IPS-20b (cell line): ENCODE measurements around the gene AKNA.
A peak's percentile ranks its signal among the peaks of the same experiment; 100 is the strongest.

Experiments used
- H3K27ac ChIP-seq: one replicate; pipeline ENCODE4 v1.5.1; 2013; ENCODE audit warnings: low read length
- H3K27me3 ChIP-seq: 2 replicates; pipeline ENCODE4 v1.6.1; 2013; ENCODE audit warnings: mild to moderate bottlenecking, low read length, inconsistent platforms; ENCODE audit not compliant: insufficient read depth
- H3K36me3 ChIP-seq: 2 replicates; pipeline ENCODE4 v1.6.1; 2013; ENCODE audit warnings: low read depth, mild to moderate bottlenecking, inconsistent platforms, low read length, moderate library complexity; ENCODE audit not compliant: insufficient read depth
- H3K4me1 ChIP-seq: 2 replicates; pipeline ENCODE4 v1.6.1; 2013; ENCODE audit warnings: mild to moderate bottlenecking, control low read depth, inconsistent platforms, low read length, moderate library complexity; ENCODE audit not compliant: insufficient read depth
- H3K4me3 ChIP-seq: 2 replicates; pipeline ENCODE4 v1.5.1; 2013; ENCODE audit warnings: mild to moderate bottlenecking, low read length, inconsistent platforms
- H3K9ac ChIP-seq: 2 replicates; pipeline ENCODE4 v1.6.1; 2013; ENCODE audit warnings: low read depth, mild to moderate bottlenecking, inconsistent platforms, low read length, moderate library complexity
- H3K9me3 ChIP-seq: 2 replicates; pipeline ENCODE4 v1.6.1; 2013; ENCODE audit warnings: mild to moderate bottlenecking, low read depth, low read length, inconsistent platforms; ENCODE audit not compliant: insufficient read depth

The AKNA gene

GRCh38 chr9:114371973-114372917 lies 15.5 kb downstream of the AKNA start:
- peak overlapping the region; percentile 81 for H3K27ac ChIP-seq
- H3K4me3 ChIP-seq, result no peak overlapping the region
- no peaks in the 10 kb centered on the region for H3K27me3 ChIP-seq
- H3K9ac ChIP-seq, result no peak overlapping the region
- peaks cover 39% of the 10 kb centered on the region for H3K4me1 ChIP-seq
- H3K9me3 ChIP-seq, result no peaks in the 10 kb centered on the region
- H3K36me3 ChIP-seq, result peaks cover 29% of the 10 kb centered on the region

- Histone ChIP-seq H3K9me3 (no peaks in the 10 kb centered on the region), H3K36me3 (peaks cover 28% of the 10 kb centered on the region), H3K4me3 (no peak overlapping the region), H3K27me3 (no peaks in the 10 kb centered on the region), H3K9ac (peak overlapping the region; percentile 71; the same call in 1 of the 2 replicates), H3K27ac (peak overlapping the region; percentile 81), H3K4me1 (peaks cover 39% of the 10 kb centered on the region)
Observed at GRCh38 chr9:114371343-114371944, 16.3 kb downstream of the AKNA start.

- Histone ChIP-seq H3K27ac (peak overlapping the region; percentile 81), H3K9ac (peak overlapping the region; percentile 71; the same call in 1 of the 2 replicates)
Observed at GRCh38 chr9:114370968-114371320, 16.8 kb downstream of the AKNA start.

GRCh38 chr9:114370251-114370967 lies 17.4 kb downstream of the AKNA start:
- peak overlapping the region; percentile 46; the same call in 1 of the 2 replicates for H3K4me3 ChIP-seq
- peaks cover 31% of the 10 kb centered on the region for H3K36me3 ChIP-seq
- no peaks in the 10 kb centered on the region for H3K27me3 ChIP-seq
- H3K9me3 ChIP-seq, result no peaks in the 10 kb centered on the region
- peak overlapping the region; percentile 81 for H3K27ac ChIP-seq
- peak overlapping the region; percentile 71; the same call in 1 of the 2 replicates for H3K9ac ChIP-seq
- H3K4me1 ChIP-seq, result peaks cover 39% of the 10 kb centered on the region

More at GRCh38 chr9:114370968-114371320, 16.8 kb downstream of the AKNA start:
- no peaks in the 10 kb centered on the region for H3K27me3 ChIP-seq
- H3K4me1 ChIP-seq, result peaks cover 39% of the 10 kb centered on the region
- H3K36me3 ChIP-seq, result peaks cover 31% of the 10 kb centered on the region
- H3K9me3 ChIP-seq, result no peaks in the 10 kb centered on the region
- peak overlapping the region; percentile 46; the same call in 1 of the 2 replicates for H3K4me3 ChIP-seq

DNA sequence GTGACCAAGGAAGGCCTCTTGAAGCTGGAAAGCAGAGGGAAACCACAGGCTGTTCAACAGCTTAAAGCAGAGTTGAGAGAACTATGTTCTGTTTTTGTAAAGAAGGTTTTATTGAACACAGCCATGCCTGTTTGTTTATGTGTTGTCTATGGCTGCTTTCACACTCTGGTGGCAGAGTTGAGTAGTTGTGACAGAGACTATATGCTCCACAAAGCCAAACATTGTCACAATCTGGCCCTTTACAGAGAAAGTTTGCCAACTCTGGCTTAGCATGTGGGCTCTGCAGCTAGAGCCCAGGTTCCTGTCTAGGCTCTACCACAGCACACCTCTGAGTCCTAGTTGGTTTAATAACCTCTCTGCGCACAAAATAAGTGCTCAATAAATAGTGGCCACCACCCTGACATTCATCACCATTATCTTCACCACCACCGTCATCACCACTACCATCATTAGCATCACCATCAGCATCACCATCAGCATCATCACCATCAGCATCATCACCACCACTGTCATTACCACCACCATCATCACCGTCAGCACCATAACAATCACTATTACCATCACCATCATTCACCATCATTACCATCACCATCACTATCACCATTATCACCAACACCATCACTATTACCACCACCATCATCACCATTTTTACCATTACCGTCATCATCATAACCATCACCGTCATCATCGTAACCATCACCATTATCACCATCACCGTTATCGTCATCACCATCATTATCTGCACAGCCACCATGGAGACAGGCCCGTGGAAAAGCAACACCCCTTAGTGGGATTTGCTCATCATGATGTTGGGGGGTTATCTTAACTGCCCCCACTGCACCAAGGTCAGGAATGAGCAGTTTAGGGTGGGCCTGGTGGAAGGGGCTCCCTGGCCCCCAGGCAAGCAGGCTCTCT lies 18.3 kb downstream of the AKNA start:
- H3K9ac ChIP-seq, result peak overlapping the region; percentile 71; the same call in 1 of the 2 replicates
- H3K36me3 ChIP-seq, result peaks cover 37% of the 10 kb centered on the region
- H3K4me3 ChIP-seq, result peak overlapping the region; percentile 46; the same call in 1 of the 2 replicates
- H3K9me3 ChIP-seq, result no peaks in the 10 kb centered on the region
- H3K27ac ChIP-seq, result peak overlapping the region; percentile 81
- H3K27me3 ChIP-seq, result no peaks in the 10 kb centered on the region
- peaks cover 31% of the 10 kb centered on the region for H3K4me1 ChIP-seq

- Histone ChIP-seq H3K9ac (no peak overlapping the region), H3K27ac (no peak overlapping the region), H3K4me1 (peaks cover 31% of the 10 kb centered on the region)
Observed at GRCh38 chr9:114367772-114368569, 19.8 kb downstream of the AKNA start.

DNA sequence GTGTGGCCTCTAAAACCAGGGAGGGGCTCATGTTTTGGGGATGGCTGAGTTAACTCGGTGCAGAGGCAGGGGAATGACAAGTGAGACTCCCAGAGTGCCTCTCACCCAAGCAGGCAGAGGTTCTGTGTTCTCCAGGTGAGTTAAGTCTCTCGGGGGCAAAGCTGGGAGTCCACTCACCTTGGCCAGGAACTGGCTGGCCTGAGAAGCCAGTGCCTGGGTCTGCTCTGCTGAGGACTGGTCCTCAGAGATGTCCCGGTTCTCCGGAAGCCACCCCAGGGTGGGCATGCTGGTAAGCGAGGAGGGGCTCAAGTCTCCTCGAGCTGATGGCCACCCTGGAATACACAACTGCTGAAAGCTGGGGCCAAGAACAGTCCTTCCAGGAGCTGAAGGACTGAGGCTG lies 20.4 kb downstream of the AKNA start:
- Histone ChIP-seq H3K4me3 (no peak overlapping the region), H3K27me3 (no peaks in the 10 kb centered on the region), H3K9me3 (no peaks in the 10 kb centered on the region), H3K4me1 (peaks cover 27% of the 10 kb centered on the region), H3K27ac (no peak overlapping the region), H3K9ac (no peak overlapping the region), H3K36me3 (peaks cover 51% of the 10 kb centered on the region)

More at GRCh38 chr9:114367772-114368569, 19.8 kb downstream of the AKNA start:
- no peaks in the 10 kb centered on the region for H3K27me3 ChIP-seq
- H3K4me3 ChIP-seq, result no peak overlapping the region
- peaks cover 47% of the 10 kb centered on the region for H3K36me3 ChIP-seq
- H3K9me3 ChIP-seq, result no peaks in the 10 kb centered on the region

GRCh38 chr9:114366334-114367128 lies 21.3 kb downstream of the AKNA start:
- Histone ChIP-seq H3K27me3 (no peaks in the 10 kb centered on the region), H3K4me1 (peaks cover 20% of the 10 kb centered on the region), H3K9ac (no peak overlapping the region), H3K4me3 (no peak overlapping the region), H3K27ac (no peak overlapping the region), H3K9me3 (no peaks in the 10 kb centered on the region), H3K36me3 (peaks cover 56% of the 10 kb centered on the region)

DNA sequence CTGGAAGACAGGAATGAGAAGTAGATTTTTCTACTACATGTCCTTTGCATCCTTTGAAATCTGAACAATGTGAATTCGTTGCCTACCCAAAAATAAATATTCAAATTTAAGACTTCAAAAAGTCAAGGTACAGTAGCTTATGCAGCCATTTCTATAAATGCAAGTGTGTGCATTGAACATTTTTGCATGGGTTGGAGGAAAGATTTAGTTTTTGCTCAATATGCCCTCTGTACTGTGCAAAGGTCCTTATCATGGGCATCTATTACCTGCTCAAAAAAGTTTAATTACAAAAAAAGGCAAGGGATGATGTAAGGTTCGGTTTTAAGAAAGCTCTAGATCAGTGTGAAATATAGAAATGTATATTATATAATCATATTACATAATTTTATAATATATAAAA lies 22.6 kb downstream of the AKNA start:
- no peak overlapping the region for H3K4me3 ChIP-seq
- no peak overlapping the region for H3K9ac ChIP-seq
- H3K27me3 ChIP-seq, result no peaks in the 10 kb centered on the region
- H3K4me1 ChIP-seq, result peaks cover 12% of the 10 kb centered on the region; the same call in 1 of the 2 replicates
- no peak overlapping the region for H3K27ac ChIP-seq
- no peaks in the 10 kb centered on the region for H3K9me3 ChIP-seq
- H3K36me3 ChIP-seq, result peaks cover 69% of the 10 kb centered on the region
